Common myeloid progenitor, CD34-positive (primary cell): ENCODE measurements around the gene AXIN1.

Experiments
- CTCF ChIA-PET: fragments of 350-600 bp; sonication (Branson Sonifier 250); formaldehyde crosslinking; loops from one replicate; lab custom pipeline; 2021; ENCODE audit warnings: antibody characterized with exemption; lab: Charles Lee
- POLR2A ChIA-PET: fragments of 350-600 bp; sonication (Branson Sonifier 250); formaldehyde crosslinking; loops from one replicate; lab custom pipeline; 2021; ENCODE audit warnings: antibody characterized with exemption; lab: Charles Lee
- DNase-seq, 3 donors: peaks; one replicate each; pipeline versions ENCODE4 v3.0.0 to v3.0.0-alpha.2; 2013
- H3K27ac ChIP-seq, 2 experiments: 1 replicate in 1 of 2; 2 replicates in 1 of 2; pipeline ENCODE4 v1.7.0; 2013; ENCODE audit warnings: inconsistent platforms in 2 of 2, low read length in 2 of 2, mild to moderate bottlenecking in 2 of 2, low read depth in 1 of 2, moderate library complexity in 1 of 2; ENCODE audit not compliant: severe bottlenecking in 2 of 2, insufficient read depth in 1 of 2, poor library complexity in 1 of 2
- H3K27me3 ChIP-seq, 5 experiments: replicated peaks in 2 of 5; 1 replicate in 3 of 5; 2 replicates in 2 of 5; pipeline versions ENCODE4 v1.6.1 to v1.7.0; 2013; ENCODE audit warnings: low read length in 4 of 5, mild to moderate bottlenecking in 2 of 5, moderate library complexity in 2 of 5, inconsistent platforms in 1 of 5; ENCODE audit not compliant: insufficient read depth in 5 of 5, control insufficient read depth in 4 of 5
- H3K36me3 ChIP-seq, 4 experiments: 1 replicate in 2 of 4; 2 replicates in 2 of 4; pipeline versions ENCODE4 v1.6.1 to v1.7.0; 2013; ENCODE audit warnings: low read length in 3 of 4, control low read depth in 1 of 4, mild to moderate bottlenecking in 1 of 4; ENCODE audit not compliant: control insufficient read depth in 4 of 4, insufficient read depth in 4 of 4
- H3K4me1 ChIP-seq, 4 experiments: 1 replicate in 3 of 4; 2 replicates in 1 of 4; pipeline versions ENCODE4 v1.6.1 to v1.7.1; 2013; ENCODE audit warnings: low read length in 3 of 4, mild to moderate bottlenecking in 3 of 4, control low read depth in 1 of 4, inconsistent platforms in 1 of 4, moderate library complexity in 1 of 4; ENCODE audit not compliant: control insufficient read depth in 4 of 4, insufficient read depth in 4 of 4; ENCODE audit errors: control extremely low read depth in 1 of 4
- H3K4me3 ChIP-seq, 7 experiments: 1 replicate in 4 of 7; 2 replicates in 3 of 7; pipeline versions ENCODE4 v1.5.1 to v1.7.0; 2013; ENCODE audit warnings: mild to moderate bottlenecking in 7 of 7, low read length in 6 of 7, moderate library complexity in 6 of 7, inconsistent platforms in 2 of 7, low read depth in 2 of 7, control low read depth in 1 of 7; ENCODE audit not compliant: insufficient read depth in 4 of 7, control insufficient read depth in 1 of 7; ENCODE audit errors: extremely low read depth in 1 of 7
- H3K9me3 ChIP-seq, 5 experiments: 1 replicate in 4 of 5; 2 replicates in 1 of 5; pipeline versions ENCODE4 v1.6.1 to v1.7.1; 2013; ENCODE audit warnings: low read length in 4 of 5, mild to moderate bottlenecking in 2 of 5, inconsistent platforms in 1 of 5, low read depth in 1 of 5, moderate library complexity in 1 of 5; ENCODE audit not compliant: control insufficient read depth in 4 of 5, insufficient read depth in 2 of 5; ENCODE audit errors: control extremely low read depth in 1 of 5
- WGBS: methylation state at CpG from one replicate; pipeline ENCODE4 v1.1.5; 2013; ENCODE audit not compliant: insufficient coverage; 5-methylcytosine and 5-hydroxymethylcytosine counted together

The AXIN1 gene

DNA sequence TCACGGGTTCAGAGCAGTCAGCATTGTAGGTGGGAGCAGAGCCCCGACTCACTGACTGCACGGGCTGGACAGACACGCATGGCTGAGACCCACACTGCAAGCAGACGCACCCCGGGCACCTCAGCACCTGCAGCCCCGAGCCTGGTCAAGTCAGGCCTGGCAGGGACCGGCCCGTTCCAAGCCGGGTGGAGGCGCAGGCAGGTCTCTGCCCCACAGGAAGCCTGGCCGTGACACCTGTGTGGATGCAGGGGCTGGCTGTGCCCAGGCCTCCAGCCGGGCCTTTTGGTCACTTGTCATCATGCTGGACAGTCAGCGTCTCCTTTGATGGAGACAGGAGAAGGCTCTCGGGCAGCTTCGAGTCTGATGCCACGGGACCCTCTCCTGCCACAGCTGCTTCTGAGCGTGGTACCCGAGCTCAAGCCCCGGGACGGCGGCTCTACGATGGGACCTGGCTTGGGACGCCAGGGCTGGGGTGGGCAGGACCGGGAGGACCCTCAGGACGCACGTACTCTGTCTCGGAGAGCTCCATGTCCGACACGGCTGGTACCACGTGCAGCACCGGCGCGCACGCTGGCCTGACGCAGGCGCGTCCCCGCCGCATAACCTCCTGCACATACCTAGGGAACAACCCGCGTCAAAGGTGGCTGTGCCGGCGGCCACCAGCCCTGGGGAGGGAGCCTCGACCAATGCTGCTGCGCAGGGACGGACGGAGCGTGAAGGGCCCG, 61.7 kb downstream of the AXIN1 start:
- Histone ChIP-seq H3K27me3 (no peaks in the 10 kb centered on the region), H3K27ac (no peak overlapping the region), H3K4me1 (no peaks in the 10 kb centered on the region), H3K36me3 (peaks cover 3 to 74% (median 58%) of the 10 kb centered on the region in 4 experiments), H3K4me3 (no peak overlapping the region), H3K9me3 (peaks cover 0 to 3% (median 0%) of the 10 kb centered on the region in 5 experiments)
- no peak for DNase-seq
- ChIA-PET POLR2A (no interaction called here), CTCF (no interaction called here)
- 98% methylated on average over 50 of the region's 50 CpGs for WGBS

DNA sequence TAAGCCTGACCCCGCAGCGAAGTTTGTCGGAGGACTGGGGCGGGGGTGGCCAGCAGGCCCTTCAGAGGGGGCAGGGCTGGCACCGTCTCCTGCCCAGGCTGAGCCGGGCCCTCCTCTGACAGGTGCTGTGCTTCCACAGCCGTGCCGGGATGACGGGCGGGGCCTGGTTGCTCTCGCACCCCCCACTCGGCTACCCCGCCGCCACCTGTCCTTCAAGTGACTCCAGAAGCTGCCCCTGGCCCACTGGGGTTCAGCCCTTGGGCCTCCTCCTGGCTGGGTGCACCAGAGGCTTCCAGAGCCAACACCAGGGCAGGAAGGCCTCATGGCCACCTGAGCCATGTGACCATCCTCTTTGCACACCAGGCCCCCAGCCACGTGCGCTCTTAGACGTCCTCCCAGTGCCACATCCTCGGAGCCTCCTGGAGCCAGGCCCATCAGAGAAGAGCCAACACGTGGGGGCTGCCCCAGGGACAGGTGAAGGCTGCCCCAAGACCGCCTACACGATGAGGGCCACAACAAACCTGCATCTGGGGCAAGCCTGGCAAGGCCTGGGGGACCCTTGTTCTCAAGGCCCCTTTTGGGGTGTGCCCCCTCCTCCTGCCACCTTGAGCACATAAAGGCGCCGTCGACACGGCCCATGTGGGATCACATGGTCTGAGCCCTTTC, 62.4 kb downstream of the AXIN1 start:
- H3K27me3 ChIP-seq, result no peaks in the 10 kb centered on the region
- ChIA-PET POLR2A (no interaction called here), CTCF (no interaction called here)
- H3K4me3 ChIP-seq, result no peak overlapping the region
- no peak overlapping the region for H3K27ac ChIP-seq
- no peaks in the 10 kb centered on the region for H3K4me1 ChIP-seq
- H3K36me3 ChIP-seq, result peaks cover 3 to 74% (median 56%) of the 10 kb centered on the region in 4 experiments
- WGBS, result 95% methylated on average over 25 of the region's 25 CpGs
- no peak for DNase-seq
- H3K9me3 ChIP-seq, result peaks cover 0 to 3% (median 0%) of the 10 kb centered on the region in 5 experiments

DNA sequence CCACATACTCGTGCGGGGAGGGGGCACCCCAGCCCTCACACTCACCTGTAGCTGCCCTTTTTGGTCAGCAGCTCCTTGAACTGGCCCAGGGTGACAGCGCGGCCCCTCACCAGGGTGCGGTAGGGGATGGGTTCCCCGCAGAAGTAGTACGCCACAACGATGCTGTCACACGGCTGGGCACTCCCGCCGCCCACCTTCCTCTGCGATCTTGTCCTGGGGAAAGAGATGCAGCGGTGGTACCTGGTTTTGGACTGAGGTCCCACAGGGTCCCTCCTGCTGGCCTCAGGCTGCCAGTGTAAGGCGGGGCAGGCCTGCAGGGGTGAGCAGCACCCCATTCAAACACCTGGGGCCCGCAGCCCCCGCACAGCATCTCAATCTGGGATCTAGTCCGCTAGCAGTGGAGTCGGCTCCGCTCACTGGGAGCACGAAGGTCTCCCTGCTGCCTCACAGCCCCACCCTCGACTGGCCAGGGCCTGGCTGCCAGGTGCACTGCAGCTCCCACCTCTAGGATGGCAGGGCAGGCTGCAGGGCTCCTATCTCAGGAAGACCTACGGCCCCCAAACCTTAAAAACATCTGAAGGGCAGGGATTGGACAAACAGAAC, 63.0 kb downstream of the AXIN1 start:
- WGBS, result 98% methylated on average over 21 of the region's 22 CpGs
- Histone ChIP-seq H3K4me1 (no peaks in the 10 kb centered on the region), H3K9me3 (peaks cover 0 to 3% (median 0%) of the 10 kb centered on the region in 5 experiments), H3K27me3 (no peaks in the 10 kb centered on the region), H3K36me3 (peaks cover 3 to 74% (median 56%) of the 10 kb centered on the region in 4 experiments), H3K27ac (no peak overlapping the region), H3K4me3 (no peak overlapping the region)
- ChIA-PET CTCF (interaction anchor here (0.8 to 1.0 kb wide), 2 partner anchors 10 to 19 kb away, joined by 3 read pairs; no protein-coding TSS in a partner anchor), POLR2A (no interaction called here)
- DNase-seq, result no peak

DNA sequence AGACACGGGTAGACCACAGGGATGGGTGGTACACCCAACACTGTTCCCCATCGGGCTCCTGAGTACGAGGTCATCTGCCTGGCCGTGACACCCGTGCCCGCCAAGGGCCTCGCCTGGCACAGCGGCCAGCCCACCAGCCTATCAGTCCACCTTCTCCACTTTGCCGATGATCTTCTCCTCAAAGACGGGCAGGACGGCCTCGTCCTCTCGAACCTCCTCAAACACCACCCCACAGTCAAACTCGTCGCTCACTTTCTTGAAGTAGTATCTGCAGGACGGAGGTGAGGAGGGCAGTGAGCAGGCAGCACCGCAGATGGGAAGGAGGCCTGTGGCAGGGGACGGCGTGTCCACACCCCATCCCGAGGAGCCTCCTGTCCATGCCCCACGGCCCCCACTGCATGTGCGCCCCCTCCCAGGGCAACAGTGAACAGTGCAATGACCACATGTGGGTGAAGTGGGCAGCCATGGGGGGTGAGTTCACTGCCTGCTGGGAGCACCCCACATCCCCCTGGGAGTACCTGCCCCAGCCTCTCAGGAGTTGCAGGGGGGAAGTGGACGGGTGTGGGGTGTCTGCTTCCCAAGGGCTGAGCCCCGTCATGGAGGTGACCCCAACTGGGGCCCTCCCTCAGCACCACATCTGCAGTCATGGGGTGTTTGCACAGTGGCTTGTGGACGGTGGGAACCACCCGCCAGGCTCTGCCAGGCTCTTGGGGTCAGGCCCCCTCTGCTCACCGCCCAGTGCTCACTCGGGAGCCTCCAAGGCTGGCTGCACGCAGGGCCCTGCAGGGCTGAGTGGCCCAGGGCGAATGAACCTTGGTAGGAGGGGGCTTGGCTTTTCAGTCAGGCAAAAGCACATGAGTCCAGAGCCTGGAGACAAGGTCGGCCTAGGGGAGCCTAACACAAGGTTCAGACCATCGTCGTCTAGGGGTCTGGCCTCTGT, 64.3 kb downstream of the AXIN1 start:
- Histone ChIP-seq H3K36me3 (peaks cover 3 to 68% (median 55%) of the 10 kb centered on the region in 4 experiments), H3K4me3 (no peak overlapping the region), H3K4me1 (no peaks in the 10 kb centered on the region), H3K27ac (no peak overlapping the region), H3K27me3 (no peaks in the 10 kb centered on the region), H3K9me3 (peaks cover 0 to 3% (median 0%) of the 10 kb centered on the region in 5 experiments)
- 96% methylated on average over 26 of the region's 33 CpGs for WGBS
- ChIA-PET CTCF (no interaction called here), POLR2A (no interaction called here)
- DNase-seq, result no peak

DNA sequence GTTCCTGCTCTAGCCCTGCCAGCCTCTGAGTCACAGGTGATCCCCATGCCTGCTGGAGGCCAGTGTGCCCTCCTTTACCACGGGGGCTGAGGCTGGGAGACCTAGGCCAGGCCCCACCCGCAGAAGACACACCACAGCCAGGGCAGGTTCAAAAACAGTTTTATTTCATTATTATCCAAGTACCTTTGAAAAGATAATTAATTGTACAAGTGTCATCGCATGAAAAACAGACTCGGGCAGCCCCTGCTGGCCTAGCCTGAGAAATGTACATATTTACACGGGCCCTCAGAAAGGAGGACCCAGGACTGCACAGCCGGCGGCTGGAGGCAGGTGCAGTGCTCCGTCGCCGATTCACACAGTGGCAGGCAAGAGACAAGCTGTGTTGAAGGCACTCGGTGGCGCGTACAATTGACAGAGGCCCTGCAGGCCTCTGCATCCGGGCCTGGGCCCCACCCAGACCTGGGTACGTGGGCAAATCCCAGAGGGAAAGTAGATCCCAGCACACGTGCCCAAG, 65.2 kb downstream of the AXIN1 start:
- Histone ChIP-seq H3K4me3 (no peak overlapping the region), H3K27me3 (no peaks in the 10 kb centered on the region), H3K36me3 (peaks cover 3 to 59% (median 49%) of the 10 kb centered on the region in 4 experiments), H3K27ac (no peak overlapping the region), H3K9me3 (peaks cover 0 to 3% (median 0%) of the 10 kb centered on the region in 5 experiments), H3K4me1 (no peaks in the 10 kb centered on the region)
- ChIA-PET CTCF (interaction anchor here (0.8 kb wide), 1 partner anchor 17 kb away, joined by 3 read pairs; no protein-coding TSS in a partner anchor), POLR2A (no interaction called here)
- no peak for DNase-seq
- WGBS, result 92% methylated on average over 14 of the region's 16 CpGs

DNA sequence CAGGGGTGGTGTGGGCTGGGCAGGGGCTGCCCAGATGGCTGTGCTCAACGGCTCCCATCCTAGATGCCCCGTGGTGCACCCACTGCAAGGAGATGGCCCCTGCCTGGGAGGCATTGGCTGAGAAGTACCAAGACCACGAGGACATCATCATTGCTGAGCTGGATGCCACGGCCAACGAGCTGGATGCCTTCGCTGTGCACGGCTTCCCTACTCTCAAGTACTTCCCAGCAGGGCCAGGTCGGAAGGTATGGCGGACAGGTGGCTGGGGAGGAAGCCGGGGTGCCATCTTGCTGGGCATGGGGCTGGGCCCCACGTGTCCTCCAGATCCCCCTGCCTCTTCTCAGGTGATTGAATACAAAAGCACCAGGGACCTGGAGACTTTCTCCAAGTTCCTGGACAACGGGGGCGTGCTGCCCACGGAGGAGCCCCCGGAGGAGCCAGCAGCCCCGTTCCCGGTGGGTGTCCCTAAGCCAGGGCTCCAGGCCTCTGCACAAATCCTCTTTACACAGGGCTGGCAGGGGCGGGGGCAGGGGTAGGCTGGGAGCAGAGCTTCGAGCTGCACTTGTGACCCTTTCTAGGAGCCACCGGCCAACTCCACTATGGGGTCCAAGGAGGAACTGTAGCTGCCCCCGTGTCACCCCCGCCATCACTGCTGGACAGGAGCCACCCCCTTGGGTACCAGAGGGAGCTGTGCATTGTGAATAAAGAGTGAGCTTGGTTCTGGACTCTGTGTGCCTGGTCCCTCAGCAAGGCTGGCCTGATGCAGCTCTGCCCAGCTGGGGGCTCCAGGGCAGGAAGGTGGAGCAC, 65.8 kb downstream of the AXIN1 start:
- Histone ChIP-seq H3K4me1 (no peaks in the 10 kb centered on the region), H3K4me3 (no peak overlapping the region), H3K9me3 (peaks cover 0 to 3% (median 0%) of the 10 kb centered on the region in 5 experiments), H3K27me3 (peaks cover 0 to 5% (median 0%) of the 10 kb centered on the region in 5 experiments), H3K36me3 (peaks cover 3 to 53% (median 43%) of the 10 kb centered on the region in 4 experiments), H3K27ac (no peak overlapping the region)
- 95% methylated on average over 20 of the region's 22 CpGs for WGBS
- ChIA-PET POLR2A (no interaction called here), CTCF (interaction anchor here (0.8 kb wide), 1 partner anchor 17 kb away, joined by 3 read pairs; no protein-coding TSS in a partner anchor)
- no peak for DNase-seq
